NCI-H345 treated with DMSO at 0.1 percent for 48 hours (cell line): ENCODE results near the gene HCN1.
"Not testable (repeated sequence)": the region's sequence is repeated elsewhere in the genome, so short reads cannot be mapped to it uniquely, and the experiment has no call there.

Experiments
- DNase-seq: peaks from one replicate; lab custom pipeline; 2025; ENCODE audit not compliant: unreplicated experiment; lab: John Stamatoyannopoulos, UW

Gene HCN1

GRCh38 chr5:45312627-45313026, 383.6 kb downstream of the HCN1 start:
- not testable (repeated sequence) for DNase-seq

GRCh38 chr5:45295231-45295630, 400.9 kb downstream of the HCN1 start:
- DNase-seq, result no peak

GRCh38 chr5:45288746-45289145, 407.4 kb downstream of the HCN1 start:
- DNase-seq, result no peak

DNA sequence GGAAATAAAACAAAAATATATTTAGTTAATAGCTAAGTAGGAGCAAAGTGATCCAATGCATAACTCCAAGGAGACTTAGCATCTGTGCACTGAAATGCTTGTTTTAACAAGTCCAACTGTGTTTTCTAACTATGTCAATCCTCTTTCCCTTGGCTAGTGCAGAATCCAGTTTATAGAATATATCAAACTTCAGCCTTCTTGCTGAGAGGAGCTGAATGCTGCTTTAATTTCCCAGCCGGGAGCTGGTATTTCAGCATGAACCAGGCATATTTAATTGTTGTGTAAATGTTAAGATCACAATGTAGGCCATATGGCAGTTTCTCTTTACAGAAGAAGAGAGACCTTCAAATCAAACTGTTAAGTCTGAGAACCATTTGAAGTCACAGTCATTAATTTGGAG, 411.7 kb downstream of the HCN1 start:
- DNase-seq, result no peak

GRCh38 chr5:45281081-45281480, 415.1 kb downstream of the HCN1 start:
- DNase-seq, result no peak

- no peak for DNase-seq
These were observed 417.1 kb downstream of the HCN1 start for GRCh38 chr5:45279109-45279508.

DNA sequence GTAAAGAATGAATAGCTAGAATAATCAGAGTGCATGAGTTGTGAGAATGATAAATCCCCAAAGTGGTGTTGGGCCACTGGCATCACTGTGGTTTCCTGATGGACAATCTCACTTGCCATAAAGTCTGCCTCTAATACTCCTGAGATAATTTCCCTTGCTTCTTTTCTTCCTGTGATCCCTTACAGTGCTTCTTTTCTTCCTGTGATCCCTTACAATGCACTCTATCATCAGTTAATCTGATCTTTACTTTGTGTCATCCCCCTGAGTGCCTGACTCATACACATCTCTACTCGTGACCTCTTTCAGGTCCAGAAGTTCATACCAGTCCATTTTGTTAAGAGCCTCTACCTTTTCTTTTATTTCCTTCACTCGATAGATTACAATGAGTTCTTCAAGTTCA, 418.3 kb downstream of the HCN1 start:
- DNase-seq, result no peak

GRCh38 chr5:45274241-45274640, 421.9 kb downstream of the HCN1 start:
- no peak for DNase-seq

- no peak for DNase-seq
These were observed 424.6 kb downstream of the HCN1 start for GRCh38 chr5:45271626-45272025.

- DNase-seq, result no peak
These were observed 431.7 kb downstream of the HCN1 start for GRCh38 chr5:45264447-45264846.

- DNase-seq, result no peak
These were observed 434.1 kb downstream of the HCN1 start for GRCh38 chr5:45262061-45262590.

DNA sequence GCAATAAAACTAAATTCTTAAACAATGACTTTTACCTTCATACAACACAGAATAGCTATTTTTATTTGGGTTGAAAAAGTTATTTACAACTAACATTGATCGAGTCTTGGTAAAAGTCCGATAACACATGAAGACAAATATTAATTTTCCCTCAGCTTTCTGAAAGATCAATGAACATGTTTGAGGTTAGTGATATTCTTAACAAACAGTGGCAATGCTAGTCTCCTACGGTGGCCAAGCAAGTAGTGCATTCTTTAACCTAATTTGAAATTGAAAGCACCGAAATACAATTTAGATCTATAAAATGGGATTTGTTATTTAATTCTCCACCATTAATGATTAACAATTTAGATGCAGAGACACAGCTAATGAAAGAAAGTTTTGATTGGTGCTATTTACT, 435.1 kb downstream of the HCN1 start:
- DNase-seq, result no peak

GRCh38 chr5:45260292-45260691, 435.9 kb downstream of the HCN1 start:
- no peak for DNase-seq

DNA sequence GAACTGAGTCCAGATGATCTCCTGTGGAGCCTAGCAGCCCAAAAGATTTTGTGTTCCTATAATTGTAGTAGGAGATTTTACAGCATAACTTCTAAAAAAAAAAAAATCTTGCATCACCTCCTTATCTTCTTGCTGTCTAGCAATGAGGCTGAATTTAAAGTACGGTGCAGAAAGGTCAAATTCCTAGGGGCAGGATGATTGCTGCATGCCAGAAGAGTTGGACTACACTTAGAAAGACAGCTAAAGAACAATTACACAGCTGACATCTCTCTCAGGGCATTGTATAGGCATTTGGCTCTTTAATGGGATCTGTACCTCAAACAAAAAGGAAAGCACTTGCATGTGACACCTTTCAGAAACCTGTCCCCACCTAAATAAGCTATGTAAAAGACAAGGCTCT, 443.2 kb downstream of the HCN1 start:
- DNase-seq, result no peak

GRCh38 chr5:45252541-45252940, 443.6 kb downstream of the HCN1 start:
- no peak for DNase-seq

- no peak for DNase-seq
These were observed 470.6 kb downstream of the HCN1 start for GRCh38 chr5:45225571-45226031.

- DNase-seq, result no peak
These were observed 490.7 kb downstream of the HCN1 start for GRCh38 chr5:45205403-45205961.
